HG03460 (cell line): Measurements from ENCODE around the gene PXYLP1.
"Not testable (repeated sequence)": the region's sequence is repeated elsewhere in the genome, so short reads cannot be mapped to it uniquely, and the experiment has no call there.

Experiments
- ATAC-seq: cut with Tn5 transposase; IDR thresholded peaks from one replicate; pipeline ENCODE4 v1.9.1; 2021; ENCODE audit not compliant: unreplicated experiment

Gene PXYLP1

DNA sequence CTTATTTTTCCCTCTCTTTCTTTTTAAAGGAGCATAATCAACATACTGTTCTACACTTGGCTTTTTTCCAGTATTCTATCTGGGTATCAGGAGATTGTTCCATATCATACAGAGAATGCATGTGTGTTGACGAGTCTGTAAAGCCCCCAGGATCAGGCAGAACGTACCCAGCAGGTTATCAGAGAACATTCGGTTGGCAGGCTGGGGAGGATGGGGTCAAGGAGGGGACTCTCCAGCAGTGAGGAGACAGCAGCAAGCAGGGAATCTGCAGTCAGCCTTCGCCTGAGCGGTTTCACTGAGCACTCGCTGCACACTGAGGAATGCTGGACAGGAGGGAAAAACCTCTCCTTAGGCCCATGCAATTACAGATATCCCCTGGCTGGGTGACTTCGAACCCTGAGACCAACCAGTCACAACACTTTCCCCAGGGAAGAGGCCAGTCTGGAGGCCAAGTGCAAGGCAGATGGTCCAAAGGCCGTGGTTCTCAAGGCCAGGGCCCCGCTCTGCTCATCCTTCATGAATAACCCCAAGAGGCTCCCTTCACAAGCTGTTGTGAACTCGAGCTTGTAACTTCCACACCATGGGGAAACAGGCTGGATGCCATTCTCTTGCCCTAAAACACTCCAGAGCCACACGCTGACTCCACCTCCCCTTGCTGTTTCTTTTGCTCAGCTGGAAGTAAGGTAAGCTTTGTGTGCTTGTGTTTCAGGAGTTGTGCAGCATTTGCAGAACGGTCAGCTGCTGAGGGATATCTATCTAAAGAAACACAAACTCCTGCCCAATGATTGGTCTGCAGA lies 60.1 kb downstream of the PXYLP1 start:
- no peak for ATAC-seq

DNA sequence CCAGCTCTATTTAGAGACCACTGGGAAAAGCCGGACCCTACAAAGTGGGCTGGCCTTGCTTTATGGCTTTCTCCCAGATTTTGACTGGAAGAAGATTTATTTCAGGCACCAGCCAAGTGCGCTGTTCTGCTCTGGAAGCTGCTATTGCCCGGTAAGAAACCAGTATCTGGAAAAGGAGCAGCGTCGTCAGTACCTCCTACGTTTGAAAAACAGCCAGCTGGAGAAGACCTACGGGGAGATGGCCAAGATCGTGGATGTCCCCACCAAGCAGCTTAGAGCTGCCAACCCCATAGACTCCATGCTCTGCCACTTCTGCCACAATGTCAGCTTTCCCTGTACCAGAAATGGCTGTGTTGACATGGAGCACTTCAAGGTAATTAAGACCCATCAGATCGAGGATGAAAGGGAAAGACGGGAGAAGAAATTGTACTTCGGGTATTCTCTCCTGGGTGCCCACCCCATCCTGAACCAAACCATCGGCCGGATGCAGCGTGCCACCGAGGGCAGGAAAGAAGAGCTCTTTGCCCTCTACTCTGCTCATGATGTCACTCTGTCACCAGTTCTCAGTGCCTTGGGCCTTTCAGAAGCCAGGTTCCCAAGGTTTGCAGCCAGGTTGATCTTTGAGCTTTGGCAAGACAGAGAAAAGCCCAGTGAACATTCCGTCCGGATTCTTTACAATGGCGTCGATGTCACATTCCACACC lies 60.9 kb downstream of the PXYLP1 start:
- ATAC-seq = no peak

DNA sequence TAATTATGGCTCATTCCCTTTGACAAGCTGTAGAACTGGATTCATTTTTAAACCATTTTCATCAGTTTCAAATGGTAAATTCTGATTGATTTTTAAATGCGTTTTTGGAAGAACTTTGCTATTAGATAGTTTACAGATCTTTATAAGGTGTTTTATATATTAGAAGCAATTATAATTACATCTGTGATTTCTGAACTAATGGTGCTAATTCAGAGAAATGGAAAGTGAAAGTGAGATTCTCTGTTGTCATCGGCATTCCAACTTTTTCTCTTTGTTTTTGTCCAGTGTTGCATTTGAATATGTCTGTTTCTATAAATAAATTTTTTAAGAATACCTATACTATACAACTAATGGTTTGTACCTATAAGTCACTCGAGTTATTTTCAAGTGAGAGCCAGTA lies 62.7 kb downstream of the PXYLP1 start:
- ATAC-seq = no peak

DNA sequence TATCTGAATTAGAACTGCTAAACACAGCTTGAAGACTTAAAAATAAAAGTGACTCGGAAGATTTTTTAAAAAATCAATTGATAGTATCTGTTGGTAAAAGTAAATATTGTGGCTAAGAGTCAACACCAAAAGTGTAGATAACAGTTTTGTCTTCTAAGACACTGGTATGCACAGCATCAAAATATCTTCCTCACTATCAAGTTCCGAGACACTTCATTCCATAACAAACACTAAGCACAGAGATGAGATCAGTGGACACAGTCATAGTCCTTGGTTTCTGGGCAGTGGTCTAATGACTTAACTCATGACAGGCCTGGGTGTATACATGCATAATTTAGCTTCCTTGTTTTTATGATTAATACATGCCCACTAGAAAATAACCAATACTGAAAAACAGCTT lies 63.2 kb downstream of the PXYLP1 start:
- no peak for ATAC-seq

DNA sequence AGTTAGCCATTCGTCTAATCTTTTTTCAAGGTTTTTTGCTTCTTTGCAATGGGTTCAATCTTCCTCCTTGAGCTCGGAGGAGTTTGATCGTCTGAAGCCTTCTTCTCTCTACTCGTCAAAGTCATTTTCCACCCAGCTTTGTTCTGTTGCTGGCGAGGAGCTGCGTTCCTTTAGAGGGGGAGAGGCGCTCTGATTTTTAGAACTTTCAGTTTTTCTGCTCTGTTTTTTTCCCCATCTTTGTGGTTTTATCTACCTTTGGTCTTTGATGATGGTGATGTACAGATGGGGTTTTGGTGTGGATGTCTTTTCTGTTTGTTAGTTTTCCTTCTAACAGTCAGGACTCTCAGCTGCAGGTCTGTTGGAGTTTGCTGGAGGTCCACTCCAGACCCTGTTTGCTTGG lies 68.8 kb downstream of the PXYLP1 start:
- ATAC-seq = not testable (repeated sequence)

DNA sequence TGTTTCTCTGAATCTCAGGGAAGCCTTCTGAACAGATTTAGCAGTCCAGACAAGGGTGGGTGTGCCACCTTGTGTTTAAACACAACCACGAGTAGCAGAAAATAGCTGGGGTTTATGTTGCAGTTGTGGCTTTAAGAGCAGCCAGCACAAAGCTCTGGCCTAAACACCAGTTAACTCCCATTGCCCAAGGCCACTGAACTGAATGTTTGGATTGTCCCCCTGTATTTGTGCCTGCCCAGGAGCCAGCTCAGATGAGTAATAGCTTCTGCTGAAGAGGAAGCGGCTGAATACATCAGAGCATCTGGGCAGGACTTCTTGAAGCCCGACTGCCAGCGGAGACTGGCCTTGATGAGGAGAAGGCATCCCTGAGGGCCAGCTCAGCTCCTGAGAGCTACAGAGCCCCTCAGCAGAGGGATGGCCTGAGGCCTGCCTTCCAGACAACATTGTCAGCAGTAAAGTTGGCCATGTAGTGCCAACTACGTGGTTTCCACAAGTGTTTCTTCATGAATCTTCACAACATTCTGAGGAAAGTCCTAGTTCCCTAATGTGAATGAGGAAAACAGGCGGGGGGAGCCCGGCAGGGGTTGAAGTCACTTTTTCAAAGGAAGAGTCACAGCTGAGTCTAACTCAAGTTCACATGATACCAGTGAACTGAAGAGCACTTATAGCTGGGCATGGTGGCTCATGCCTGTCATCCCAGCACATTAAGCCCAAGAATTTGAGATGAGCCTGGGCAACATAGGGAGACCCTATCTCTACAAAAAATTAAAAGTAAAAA lies 70.9 kb downstream of the PXYLP1 start:
- ATAC-seq = no peak

DNA sequence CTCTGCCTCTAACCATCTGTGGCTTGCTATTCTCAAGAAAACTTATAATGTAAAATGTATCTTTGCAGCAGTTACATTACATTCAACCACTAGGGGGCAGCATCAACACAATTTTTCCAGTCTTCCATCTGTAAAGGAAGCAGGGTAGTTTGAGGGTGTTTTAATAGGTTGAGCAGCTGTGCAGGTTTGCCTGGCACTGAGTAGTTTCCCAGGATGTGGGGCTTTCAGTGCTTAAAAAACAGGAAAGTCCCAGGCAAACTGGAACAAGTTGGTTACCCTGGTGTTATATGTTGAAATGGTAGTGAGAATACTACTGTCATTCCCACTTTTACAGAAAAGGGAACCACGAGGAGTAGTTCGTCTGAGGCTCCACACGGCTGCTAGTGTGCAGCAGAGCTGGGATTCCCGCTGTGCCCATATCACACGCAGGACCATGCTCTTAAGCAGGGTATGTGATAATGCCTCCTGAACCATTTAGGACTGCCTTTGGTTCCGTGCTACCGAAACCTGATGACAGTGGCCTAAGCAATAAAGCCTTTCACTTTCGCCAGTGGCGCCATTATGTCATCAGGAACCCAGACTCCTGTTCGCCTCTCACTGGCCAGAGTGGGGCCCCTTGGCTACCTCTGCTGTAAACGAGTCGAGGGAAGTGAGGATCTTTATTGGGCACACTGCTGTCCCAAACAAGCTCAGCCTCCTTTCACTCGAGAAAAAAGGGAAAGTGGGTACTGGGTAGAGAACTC lies 72.0 kb downstream of the PXYLP1 start:
- ATAC-seq = peak; percentile 66

DNA sequence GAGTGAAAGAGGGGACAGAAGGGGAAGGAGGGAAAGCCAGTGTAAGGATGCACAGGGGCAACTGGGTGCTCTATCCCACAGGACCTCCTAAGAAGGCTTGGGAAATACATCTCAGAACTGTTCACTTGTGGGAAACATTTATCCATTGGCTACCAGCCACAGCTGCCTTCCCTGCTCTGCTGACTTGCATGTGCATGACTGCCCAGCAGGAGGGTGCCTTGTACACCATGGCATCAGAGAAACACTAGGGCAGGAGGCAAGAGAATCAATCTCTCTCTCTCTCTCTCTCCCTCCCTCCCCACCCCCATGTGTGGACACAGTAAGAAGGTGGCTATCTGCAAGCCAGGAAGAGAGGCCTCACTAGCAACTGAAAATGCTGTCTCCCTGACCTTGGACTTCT lies 73.8 kb downstream of the PXYLP1 start:
- ATAC-seq = no peak

DNA sequence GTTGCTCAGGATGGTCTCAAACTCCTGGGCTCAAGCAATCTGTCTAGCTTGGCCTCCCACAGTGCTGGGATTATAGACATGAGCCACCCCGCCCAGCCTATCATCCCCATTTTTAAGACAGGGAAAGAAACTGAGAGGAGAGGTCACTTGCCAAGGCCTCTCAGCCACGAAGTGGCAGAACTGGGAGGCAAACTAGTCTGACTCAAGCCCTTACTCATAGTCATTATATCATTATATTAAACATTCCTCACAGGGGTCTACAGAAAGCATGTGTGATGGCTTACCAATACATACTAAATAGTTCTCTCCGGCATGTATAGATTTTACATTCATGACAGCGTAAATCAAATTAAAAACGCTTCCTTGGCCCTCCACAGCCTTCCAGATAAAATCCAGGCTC lies 74.7 kb downstream of the PXYLP1 start:
- no peak for ATAC-seq

DNA sequence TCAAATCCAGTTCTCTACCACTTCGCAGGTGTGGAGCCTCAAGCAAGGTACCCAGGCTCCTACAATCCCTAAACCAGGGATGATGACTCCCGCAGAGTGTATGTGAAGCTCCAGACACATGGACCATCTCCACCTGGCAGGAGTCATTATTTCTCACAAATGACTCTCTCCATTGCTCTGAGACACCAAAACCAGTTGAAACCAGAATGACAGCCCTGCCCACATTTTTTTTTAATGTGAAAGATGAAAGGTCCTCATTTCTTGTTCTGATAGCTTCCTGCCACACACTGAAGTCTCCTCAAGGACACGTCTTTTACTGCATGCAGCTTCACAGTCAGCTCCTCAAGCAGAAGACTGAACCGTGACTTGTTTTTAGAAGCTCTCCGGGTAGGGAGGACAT lies 75.3 kb downstream of the PXYLP1 start:
- ATAC-seq = no peak

DNA sequence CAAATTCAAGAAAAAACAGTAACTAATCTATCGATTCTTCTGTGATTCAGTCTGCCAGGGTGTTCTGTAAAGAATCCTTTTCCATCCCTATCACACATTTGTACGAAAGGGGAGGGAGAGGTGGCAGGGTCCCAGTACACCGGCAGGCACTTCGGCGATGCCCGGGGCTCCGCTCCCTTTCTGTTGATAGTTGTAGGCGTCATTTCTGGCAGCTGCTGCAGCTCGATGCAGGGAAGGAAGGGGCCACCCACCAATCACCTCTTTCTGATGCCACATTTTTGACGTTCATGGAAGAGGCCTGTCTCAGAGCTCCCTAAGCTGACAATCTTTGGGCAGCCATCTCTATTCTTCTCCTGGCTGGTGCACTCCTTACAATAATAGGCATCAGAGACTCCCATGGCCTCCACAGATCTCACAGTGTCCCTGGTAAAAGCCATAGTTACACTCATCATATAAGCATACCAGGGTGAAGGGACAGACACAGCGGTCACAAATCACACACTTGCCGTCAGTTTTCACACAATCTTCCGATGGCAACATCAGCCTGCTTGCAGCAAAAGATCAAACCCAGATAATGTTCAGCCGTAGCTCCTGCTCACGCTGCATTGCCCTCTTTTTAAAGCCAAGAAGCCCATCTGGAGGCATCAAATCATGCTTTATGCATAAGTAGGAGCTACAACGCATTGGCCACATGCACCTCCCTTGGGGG lies 75.9 kb downstream of the PXYLP1 start:
- ATAC-seq = no peak

DNA sequence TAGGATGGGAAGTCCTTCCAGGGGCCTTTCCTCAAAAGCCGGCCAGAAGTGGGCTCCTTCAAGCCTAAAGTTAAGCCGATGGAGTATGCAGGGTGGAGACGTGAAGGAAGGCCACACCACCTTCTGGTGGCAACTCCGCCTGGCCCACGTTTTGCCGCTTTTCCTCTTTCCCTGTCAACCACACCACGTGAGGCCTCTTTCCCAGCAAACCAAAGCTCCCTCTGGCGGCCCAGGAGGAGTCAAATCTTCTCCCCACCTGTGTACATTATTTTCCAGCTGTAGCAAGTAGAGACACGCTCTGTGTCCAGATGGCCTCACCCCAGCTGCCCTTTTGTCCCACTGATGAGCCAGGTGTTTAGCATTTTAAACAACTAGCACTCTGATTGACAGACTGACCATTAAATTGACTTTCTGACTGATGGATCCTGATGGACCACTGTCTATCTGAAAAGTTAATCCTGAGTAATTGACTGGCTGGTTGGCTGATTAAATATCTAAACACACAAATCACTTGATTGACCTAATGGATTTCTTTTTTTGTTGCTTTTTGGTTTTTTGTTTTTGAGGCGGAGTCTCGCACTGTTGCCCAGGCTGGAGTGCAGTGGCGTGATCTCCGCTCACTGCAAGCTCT lies 77.1 kb downstream of the PXYLP1 start:
- no peak for ATAC-seq

DNA sequence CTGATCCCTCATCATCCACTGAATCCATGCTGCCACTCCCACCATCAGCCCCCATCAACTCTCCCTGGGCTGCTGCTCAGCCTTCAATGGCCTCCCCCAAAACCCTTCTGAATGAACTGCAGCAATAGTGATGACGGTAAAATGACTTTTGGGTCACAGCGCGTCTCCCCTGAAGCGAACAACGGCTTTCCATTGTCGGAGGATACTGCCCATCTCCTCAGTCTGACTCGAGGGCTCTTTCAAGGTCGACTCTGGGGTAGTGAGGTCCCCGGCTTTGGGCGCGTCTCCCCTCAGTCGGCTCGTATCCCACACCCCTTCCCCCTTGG lies 79.5 kb downstream of the PXYLP1 start:
- ATAC-seq = no peak

DNA sequence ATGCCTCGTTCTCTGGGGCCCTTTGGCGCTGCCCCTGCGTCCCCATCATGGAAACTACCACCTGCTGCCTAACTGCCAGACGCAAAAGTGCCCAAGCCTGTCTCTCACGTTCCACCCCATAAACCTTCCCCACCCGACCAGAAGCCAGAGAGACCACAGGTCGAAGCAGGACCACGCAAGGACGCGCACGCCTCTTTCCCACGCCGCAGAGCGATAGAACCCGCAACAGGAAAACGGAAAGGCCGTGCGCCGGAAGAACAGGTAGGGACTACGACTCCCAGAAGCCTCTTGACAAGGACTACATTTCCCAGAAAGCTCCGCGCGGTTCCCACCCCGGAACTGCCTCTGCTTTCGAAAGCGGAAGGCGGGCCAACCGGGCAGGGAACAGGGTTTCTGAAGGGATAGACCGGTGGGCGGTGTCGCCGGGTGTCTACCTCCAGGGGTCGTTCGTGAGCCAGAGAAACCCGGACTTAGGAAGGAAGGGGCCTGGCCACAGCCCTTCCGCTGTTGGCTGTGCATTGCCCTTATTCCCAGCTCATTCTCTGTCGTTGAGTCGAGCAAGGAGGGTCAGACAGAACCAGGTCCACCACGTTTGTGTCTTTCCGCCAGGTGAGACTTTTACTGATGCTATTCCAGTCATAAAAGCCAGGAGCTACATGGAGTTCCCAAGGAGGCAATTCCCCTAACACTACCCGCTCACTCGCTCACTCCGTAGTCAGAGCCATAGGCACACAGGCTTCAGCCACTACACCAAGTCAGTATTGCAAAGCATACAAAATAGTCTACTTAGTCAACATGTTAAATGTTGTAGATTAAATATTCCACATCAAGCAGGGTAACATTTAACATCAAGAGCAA lies 80.1 kb downstream of the PXYLP1 start:
- peak; percentile 98 for ATAC-seq

DNA sequence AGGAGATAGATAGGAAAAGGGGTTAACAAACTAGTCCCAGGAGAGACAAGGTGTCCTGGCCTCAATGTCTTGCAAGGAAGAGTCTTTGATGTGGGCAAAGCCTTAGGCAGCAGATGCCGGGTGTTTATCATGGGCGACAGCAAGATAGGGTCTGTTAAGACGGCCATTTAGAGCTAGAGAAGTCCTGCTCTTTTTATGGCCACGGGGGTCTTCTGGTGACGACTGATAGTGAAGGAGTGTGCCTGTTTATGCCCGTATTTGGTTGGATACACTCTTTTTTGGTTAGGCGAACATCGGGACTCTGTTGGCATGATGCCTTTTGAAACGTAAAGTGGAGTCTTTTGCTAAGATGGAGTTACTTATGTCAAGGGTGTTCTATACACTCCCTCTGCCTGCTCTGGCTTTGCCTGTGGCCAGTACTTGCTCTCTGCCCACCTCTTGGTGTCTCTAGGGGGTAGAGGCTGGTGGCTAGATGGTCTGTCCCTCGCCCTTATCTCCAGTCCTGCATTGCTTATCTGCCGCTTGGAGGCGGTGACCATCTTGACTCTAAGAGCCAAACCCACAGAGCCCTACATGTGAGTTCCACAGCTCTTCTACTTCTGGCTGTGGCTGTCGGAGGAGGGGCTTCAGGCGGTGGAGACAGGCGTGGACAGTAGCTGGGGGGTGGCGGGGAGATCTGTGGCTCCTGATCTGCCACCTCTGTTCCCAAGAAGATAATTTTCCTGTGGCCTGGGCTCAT lies 80.9 kb downstream of the PXYLP1 start:
- no peak for ATAC-seq

DNA sequence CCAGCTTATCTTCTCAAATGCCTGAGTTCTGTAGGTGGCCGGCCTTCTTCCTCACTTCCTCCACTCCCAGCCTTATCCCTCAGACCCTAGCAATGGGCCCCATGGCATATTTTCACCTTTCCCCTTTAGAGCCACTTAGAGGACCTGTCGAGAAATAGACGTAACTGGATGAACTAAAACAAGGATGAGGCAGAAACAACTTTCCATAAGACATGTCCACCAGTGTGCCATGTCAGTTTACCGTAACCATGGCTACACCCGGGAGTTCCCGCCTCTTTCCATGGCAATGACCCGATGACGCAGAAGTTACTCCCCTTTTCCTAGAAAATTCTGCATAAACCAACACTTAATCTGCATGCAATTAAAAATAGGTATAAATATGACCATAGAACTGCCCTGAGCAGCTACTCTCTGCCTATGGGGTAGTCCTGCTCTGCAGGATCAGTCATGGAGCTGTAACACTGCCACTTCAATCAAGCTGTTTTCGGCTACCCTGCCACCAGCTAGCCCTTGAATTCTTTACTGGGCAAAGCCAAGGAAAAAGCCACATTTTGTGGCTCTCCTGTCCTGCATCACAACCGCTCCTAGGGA lies 81.6 kb downstream of the PXYLP1 start:
- no peak for ATAC-seq

DNA sequence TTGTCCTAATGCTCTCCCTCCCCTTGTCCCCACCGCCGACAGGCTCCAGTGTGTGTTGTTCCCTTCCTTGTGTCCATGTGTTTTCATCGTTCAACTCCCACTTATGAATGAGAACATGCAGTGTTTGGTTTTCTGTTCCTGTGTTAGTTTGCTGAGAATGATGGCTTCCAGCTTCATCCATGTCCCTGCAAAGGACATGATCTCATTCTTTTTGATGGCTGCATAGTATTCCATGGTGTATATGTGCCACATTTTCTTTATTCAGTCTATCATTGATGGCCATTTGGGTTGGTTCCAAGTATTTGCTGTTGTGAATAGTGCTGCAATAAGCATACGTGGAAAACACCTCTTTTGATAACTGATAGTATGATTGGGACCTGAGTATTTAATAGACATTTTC lies 82.8 kb downstream of the PXYLP1 start:
- not testable (repeated sequence) for ATAC-seq

DNA sequence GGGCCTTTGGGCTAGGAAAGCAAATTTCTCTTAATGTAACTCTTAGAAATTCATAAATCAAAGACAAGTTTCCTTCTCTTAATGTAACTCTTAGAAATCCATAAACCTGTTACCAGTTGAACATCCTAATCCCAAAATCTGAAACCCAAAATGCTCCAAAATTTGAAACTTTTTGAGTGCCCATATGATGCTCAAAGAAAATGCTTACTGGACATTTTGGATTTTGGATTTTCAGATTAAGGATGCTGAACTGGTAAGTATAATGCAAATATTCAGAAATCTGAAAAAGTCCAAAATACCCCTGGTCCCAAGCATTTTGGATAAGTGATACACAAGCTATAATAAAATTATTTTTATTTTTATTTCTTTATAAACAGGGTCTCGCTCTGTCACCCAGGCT lies 85.2 kb downstream of the PXYLP1 start:
- no peak for ATAC-seq
